ENCODE data around the gene C2orf72. TPM values are rescaled to one million over a fixed set of nuclear protein-coding genes. Genes with fewer than 3 reads are reported as not detected.
A peak's percentile ranks its signal among the peaks of the same experiment; 100 is the strongest.

C2orf72 gene
- total RNA-seq, 4 donors from 2014 or later: 15.9 to 52.7 (median 23.6) TPM

GRCh38 chr2:231038483-231039293, 1.4 kb downstream of the C2orf72 start:
- Histone ChIP-seq H3K9me3 (no peaks in the 10 kb centered on the region), H3K27me3 (peaks cover 49% of the 10 kb centered on the region), H3K27ac (peak overlapping the region in 3 of 4 donors; percentile 60 to 67 (median 62)), H3K4me1 (peaks cover 0 to 40% (median 10%) of the 10 kb centered on the region in 4 donors), H3K4me3 (peak overlapping the region in 3 of 4 donors; percentile 52 to 64 (median 55)), H3K36me3 (no peaks in the 10 kb centered on the region)
- intact Hi-C loops (cut with DNase I; ENCODE audit: low total_unique reads): no loop called here
- TF ChIP-seq POLR2AphosphoS5 (IDR thresholded peaks at IDR 0.05): no peak
- no peak for TF ChIP-seq EP300 (IDR thresholded peaks at IDR 0.05; ENCODE audit: low read depth)
- TF ChIP-seq CTCF (IDR thresholded peaks at IDR 0.05): no peak
- no peak for TF ChIP-seq POLR2A (IDR thresholded peaks at IDR 0.05)
- in situ Hi-C loops (cut with MboI; ENCODE audit: low pct_ligation_motif_present in 1 of 4, low pct_unique_long_range_greater_than_20kb in 1 of 4, low sequenced_read_pairs in 3 of 4): no loop called here
- WGBS, 2 donors (ENCODE audit: low coverage in 1 of 2): 51 to 63% methylated on average over 6 to 21 of the region's 21 CpGs
- DNase-seq: no peak

GRCh38 chr2:231039294-231039664, 2.0 kb downstream of the C2orf72 start:
- H3K27ac ChIP-seq: peak overlapping the region in 1 of 4 donors; percentile 3

GRCh38 chr2:231039821-231040364, 2.6 kb downstream of the C2orf72 start:
- Histone ChIP-seq H3K36me3 (no peaks in the 10 kb centered on the region), H3K27ac (peak overlapping the region in 2 of 4 donors; percentile 3 to 12), H3K27me3 (peaks cover 49% of the 10 kb centered on the region), H3K9me3 (no peaks in the 10 kb centered on the region), H3K4me1 (peaks cover 0 to 28% (median 6%) of the 10 kb centered on the region in 4 donors), H3K4me3 (no peak overlapping the region)
- 61 to 78% methylated on average over 6 to 8 of the region's 8 CpGs for WGBS, 2 donors (ENCODE audit: low coverage in 1 of 2)
- intact Hi-C loops (cut with DNase I; ENCODE audit: low total_unique reads) (no loop called here), in situ Hi-C loops (cut with MboI; ENCODE audit: low pct_ligation_motif_present in 1 of 4, low pct_unique_long_range_greater_than_20kb in 1 of 4, low sequenced_read_pairs in 3 of 4) (no loop called here)
- DNase-seq: no peak
- TF ChIP-seq EP300 (IDR thresholded peaks at IDR 0.05; ENCODE audit: low read depth) (no peak), POLR2AphosphoS5 (IDR thresholded peaks at IDR 0.05) (no peak), POLR2A (IDR thresholded peaks at IDR 0.05) (no peak), CTCF (IDR thresholded peaks at IDR 0.05) (no peak)

More at GRCh38 chr2:231039294-231039664, 2.0 kb downstream of the C2orf72 start:
- no peak for DNase-seq
- Histone ChIP-seq H3K4me1 (peaks cover 0 to 34% (median 7%) of the 10 kb centered on the region in 4 donors), H3K4me3 (no peak overlapping the region), H3K27me3 (peaks cover 49% of the 10 kb centered on the region), H3K9me3 (no peaks in the 10 kb centered on the region), H3K36me3 (no peaks in the 10 kb centered on the region)
- 90 to 91% methylated on average over 5 to 6 of the region's 6 CpGs for WGBS, 2 donors (ENCODE audit: low coverage in 1 of 2)
- in situ Hi-C loops (cut with MboI; ENCODE audit: low pct_ligation_motif_present in 1 of 4, low pct_unique_long_range_greater_than_20kb in 1 of 4, low sequenced_read_pairs in 3 of 4): no loop called here
- TF ChIP-seq POLR2AphosphoS5 (IDR thresholded peaks at IDR 0.05) (no peak), POLR2A (IDR thresholded peaks at IDR 0.05) (no peak), CTCF (IDR thresholded peaks at IDR 0.05) (no peak), EP300 (IDR thresholded peaks at IDR 0.05; ENCODE audit: low read depth) (no peak)
- intact Hi-C loops (cut with DNase I; ENCODE audit: low total_unique reads): no loop called here

GRCh38 chr2:231041061-231041689, 3.9 kb downstream of the C2orf72 start:
- H3K4me1 ChIP-seq: peaks cover 0 to 26% (median 6%) of the 10 kb centered on the region in 4 donors
- H3K27ac ChIP-seq: no peak overlapping the region

More at GRCh38 chr2:231041061-231041689, 3.9 kb downstream of the C2orf72 start:
- TF ChIP-seq EP300 (IDR thresholded peaks at IDR 0.05; ENCODE audit: low read depth): no peak
- Histone ChIP-seq H3K36me3 (no peaks in the 10 kb centered on the region), H3K9me3 (no peaks in the 10 kb centered on the region), H3K4me3 (no peak overlapping the region), H3K27me3 (peaks cover 36% of the 10 kb centered on the region)
- in situ Hi-C loops (cut with MboI; ENCODE audit: low pct_ligation_motif_present in 1 of 4, low pct_unique_long_range_greater_than_20kb in 1 of 4, low sequenced_read_pairs in 3 of 4): no loop called here
- intact Hi-C loops (cut with DNase I; ENCODE audit: low total_unique reads): no loop called here
- DNase-seq: no peak
- WGBS, 2 donors (ENCODE audit: low coverage in 1 of 2): 66 to 89% methylated on average over 3 to 7 of the region's 8 CpGs

Data from transverse colon (tissue), 4 donors.